Mucosa of descending colon (tissue), 3 donors: Measurements from ENCODE around the gene MEG3. TPM values are rescaled to one million over a fixed set of nuclear protein-coding genes. Genes with fewer than 3 reads are reported as not detected.

Experiments used
- ATAC-seq: fragments of 200-7000 bp; cut with Tn5 transposase; one replicate; pipeline ENCODE4 v1.9.1; 2020; ENCODE audit warnings: mild to moderate bottlenecking, moderate library complexity
- DNase-seq, 3 donors: peaks; one replicate each; pipeline ENCODE4 v3.0.0-alpha.2; 2020
- H3K36me3 ChIP-seq: fragments of 200-600 bp; one replicate; pipeline ENCODE4 v1.8.0; 2021; ENCODE audit warnings: low read depth, mild to moderate bottlenecking
- H3K4me1 ChIP-seq: fragments of 200-600 bp; one replicate; pipeline ENCODE4 v1.8.0; 2021; ENCODE audit warnings: low read depth, mild to moderate bottlenecking
- H3K4me3 ChIP-seq: fragments of 200-600 bp; one replicate; pipeline ENCODE4 v1.8.0; 2021; ENCODE audit warnings: mild to moderate bottlenecking
- H3K9me3 ChIP-seq: fragments of 200-600 bp; one replicate; pipeline ENCODE4 v1.8.0; 2021; ENCODE audit warnings: mild to moderate bottlenecking
- intact Hi-C, 2 donors: fragments of 100-400 bp; cut with DNase I in 1 of 2; cut with micrococcal nuclease in 1 of 2; formaldehyde crosslinking; loops; one replicate each; pipeline versions ENCODE4 v1.11.0 to v1.11.1; 2022; cut with DNase I, micrococcal nuclease
- total RNA-seq, 3 donors: library from RNA; stranded (reverse); fragmentation: NEBNext Ultra II Directional in 2 of 3; extraction: Animal tissue kit (Norgen Biotek cat#: 25700) in 2 of 3; gene quantifications; one replicate each; pipeline versions ENCODE4 v1.2.1 to v1.2.4, GENCODE V29; 2021 to 2023
- TF ChIP-seq, protein P1 (sequence below): fragments of 200-600 bp; IDR thresholded peaks from one replicate; pipeline ENCODE4 v1.8.0; 2022; ENCODE audit warnings: antibody characterized with exemption, mild to moderate bottlenecking
- donor health status: DM: no; HTN: no; CAD: no; lungs with moderate emphysema.
- donor health status: DM: no; HTN: no; CAD: no.
- donor health status: DM: no; HTN: yes; CAD: no.

The MEG3 gene
- total RNA-seq, 3 donors from 2014 or later, result 13.8 to 32.2 (median 16.4) TPM

DNA sequence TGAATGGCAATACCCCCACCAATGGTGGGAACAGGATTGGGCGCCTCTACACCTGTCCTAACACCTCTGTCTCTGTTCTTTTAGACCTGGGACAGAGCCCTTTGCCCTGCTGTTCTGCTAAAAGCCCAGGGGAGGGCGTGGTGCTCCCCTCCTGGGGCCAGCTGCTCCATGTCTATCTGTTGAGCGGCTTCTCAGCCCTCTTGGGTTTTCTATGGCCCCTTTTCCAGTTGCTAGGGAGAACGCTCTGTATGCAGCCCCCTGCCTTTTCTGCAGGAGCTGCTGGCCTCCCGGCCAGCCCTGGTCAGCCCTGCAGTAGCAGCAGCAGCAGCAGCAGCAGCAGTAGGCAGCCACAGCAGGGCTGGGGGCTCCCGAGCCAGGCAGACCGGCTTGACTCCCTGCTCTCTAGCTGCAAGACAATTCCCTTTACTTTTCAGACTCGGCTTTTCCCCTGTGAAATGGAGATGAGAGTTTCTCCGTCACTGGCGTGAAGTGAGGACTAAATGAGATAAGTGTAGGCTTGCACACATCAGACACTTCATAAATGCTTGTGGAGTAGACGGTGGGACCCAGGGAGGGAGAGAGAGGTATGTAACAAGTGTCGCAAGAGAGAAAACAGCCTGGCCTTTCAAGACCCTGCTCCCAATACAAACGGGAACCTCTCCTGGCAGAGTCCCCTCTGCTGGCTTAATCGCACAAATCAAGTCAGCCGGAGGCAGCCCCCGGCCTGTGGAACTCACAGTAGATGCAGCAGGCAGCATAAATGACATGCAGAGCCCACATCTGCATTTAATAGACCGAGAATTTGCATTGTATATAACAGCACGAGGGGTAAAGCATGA lies 76.6 kb downstream of the MEG3 start:
- intact Hi-C loops, result no loop called here
- no peaks in the 10 kb centered on the region for H3K9me3 ChIP-seq
- DNase-seq, result no peak

DNA sequence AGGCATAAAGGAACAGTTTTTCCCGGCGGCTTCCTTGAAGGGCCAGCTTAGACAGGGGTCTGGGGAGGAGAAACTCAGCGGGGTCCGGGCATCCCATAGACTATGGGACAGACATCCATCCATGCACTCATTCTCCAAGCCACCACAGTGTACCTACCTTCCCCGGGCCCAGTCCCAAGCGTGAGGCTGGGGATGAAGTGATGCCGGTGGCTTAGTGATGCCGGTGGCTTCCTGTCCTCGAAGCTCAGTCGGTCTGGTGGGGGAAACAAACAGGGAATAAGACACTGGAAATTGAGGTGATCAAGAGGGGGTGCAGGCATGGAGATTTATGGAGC lies 77.2 kb downstream of the MEG3 start:
- no peak for ATAC-seq
- Histone ChIP-seq H3K4me1 (peaks cover 12% of the 10 kb centered on the region), H3K4me3 (no peak overlapping the region), H3K9me3 (no peaks in the 10 kb centered on the region), H3K36me3 (no peaks in the 10 kb centered on the region)
- DNase-seq, result no peak
- TF ChIP-seq, protein P1, sequence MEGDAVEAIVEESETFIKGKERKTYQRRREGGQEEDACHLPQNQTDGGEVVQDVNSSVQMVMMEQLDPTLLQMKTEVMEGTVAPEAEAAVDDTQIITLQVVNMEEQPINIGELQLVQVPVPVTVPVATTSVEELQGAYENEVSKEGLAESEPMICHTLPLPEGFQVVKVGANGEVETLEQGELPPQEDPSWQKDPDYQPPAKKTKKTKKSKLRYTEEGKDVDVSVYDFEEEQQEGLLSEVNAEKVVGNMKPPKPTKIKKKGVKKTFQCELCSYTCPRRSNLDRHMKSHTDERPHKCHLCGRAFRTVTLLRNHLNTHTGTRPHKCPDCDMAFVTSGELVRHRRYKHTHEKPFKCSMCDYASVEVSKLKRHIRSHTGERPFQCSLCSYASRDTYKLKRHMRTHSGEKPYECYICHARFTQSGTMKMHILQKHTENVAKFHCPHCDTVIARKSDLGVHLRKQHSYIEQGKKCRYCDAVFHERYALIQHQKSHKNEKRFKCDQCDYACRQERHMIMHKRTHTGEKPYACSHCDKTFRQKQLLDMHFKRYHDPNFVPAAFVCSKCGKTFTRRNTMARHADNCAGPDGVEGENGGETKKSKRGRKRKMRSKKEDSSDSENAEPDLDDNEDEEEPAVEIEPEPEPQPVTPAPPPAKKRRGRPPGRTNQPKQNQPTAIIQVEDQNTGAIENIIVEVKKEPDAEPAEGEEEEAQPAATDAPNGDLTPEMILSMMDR, result no peak
- intact Hi-C loops, result no loop called here

More for the DNA sequence above, 76.6 kb downstream of the MEG3 start:
- Histone ChIP-seq H3K4me1 (peaks cover 12% of the 10 kb centered on the region), H3K4me3 (no peak overlapping the region), H3K36me3 (no peaks in the 10 kb centered on the region)
- ATAC-seq, result no peak
- TF ChIP-seq, protein P1, result no peak

DNA sequence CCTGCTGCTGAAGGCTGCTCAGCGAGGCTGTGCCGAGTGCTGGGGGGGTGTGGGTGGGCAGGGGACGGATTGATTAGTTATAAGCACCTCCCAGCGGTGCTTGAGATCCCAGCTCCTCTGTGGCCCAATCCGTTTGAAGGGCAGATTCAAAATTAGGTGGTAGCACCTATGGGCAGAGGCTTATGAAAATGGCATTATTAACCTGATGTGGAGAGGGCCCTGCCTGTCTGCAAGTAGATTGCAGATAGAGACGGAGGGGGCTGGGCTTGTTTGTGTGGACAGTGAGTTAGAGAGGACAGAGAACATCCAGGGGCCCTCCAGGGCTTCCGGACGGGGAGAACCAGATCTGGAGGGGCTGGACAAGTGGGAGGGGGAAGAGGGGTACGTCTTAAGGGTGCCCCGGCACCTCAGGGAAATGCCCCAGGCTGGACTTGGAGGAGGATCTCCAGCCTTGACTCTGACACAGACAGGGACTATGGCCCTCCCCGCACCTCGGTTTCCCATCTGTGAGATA lies 77.8 kb downstream of the MEG3 start, which contains the start of gene RTL1:
RTL1 (minus strand) TSS at position 51 of the 514 bp plus-strand sequence. CDS start 18,934 bp downstream, outside the sequence.
- intact Hi-C loops, result no loop called here
- no peaks in the 10 kb centered on the region for H3K9me3 ChIP-seq
- ATAC-seq, result no peak

DNA sequence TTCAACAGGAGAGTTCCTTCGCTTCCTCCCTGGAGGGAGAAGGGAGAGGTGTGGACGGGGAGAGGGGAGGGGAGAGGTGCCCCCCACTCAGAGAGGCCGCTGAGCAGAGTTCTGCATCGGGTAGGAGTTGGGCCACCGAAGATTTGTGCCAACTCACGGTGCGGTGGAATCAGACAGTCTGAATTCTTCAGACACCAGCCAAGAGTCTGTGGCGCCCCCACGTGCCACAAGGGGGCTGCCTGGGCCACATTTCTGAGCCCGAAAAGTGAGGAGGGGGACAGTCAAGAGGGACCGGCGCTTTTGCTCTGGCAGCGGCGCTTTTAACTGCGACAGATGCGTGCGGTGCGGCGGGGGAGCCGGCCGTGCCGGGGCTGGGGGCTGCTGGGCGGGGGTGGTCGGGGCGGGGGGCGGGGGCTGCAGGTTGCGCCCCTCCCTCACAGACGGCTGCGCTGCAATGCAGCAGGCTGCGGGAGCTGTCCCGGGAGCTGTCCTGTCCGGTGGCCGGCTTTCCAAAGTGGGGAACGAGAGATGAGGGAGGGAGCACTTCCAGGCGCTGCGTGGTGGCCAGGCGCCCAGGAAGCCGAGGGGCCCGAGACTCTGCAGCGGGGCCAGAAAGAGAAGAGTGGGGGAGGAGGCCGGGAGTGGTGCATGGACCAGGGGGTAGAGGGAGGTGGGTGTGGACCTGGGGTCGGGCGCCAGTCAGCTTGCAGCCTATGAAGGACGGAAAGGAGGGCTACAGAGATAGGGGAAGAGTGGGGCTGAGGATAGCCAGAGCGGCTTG lies 78.6 kb downstream of the MEG3 start:
- H3K4me1 ChIP-seq, result peaks cover 9% of the 10 kb centered on the region
- H3K4me3 ChIP-seq, result no peak overlapping the region
- no peaks in the 10 kb centered on the region for H3K9me3 ChIP-seq
- TF ChIP-seq, protein P1, result no peak
- DNase-seq (no peak), ATAC-seq (no peak)
- H3K36me3 ChIP-seq, result no peaks in the 10 kb centered on the region
- intact Hi-C loops, result no loop called here

More for the DNA sequence above, 77.8 kb downstream of the MEG3 start, which contains the start of gene RTL1:
- Histone ChIP-seq H3K4me3 (no peak within 1 kb of the TSS), H3K36me3 (no peaks in the 10 kb centered on the region), H3K4me1 (peaks cover 12% of the 10 kb centered on the region)
- no peak for DNase-seq
- TF ChIP-seq, protein P1, result no peak

DNA sequence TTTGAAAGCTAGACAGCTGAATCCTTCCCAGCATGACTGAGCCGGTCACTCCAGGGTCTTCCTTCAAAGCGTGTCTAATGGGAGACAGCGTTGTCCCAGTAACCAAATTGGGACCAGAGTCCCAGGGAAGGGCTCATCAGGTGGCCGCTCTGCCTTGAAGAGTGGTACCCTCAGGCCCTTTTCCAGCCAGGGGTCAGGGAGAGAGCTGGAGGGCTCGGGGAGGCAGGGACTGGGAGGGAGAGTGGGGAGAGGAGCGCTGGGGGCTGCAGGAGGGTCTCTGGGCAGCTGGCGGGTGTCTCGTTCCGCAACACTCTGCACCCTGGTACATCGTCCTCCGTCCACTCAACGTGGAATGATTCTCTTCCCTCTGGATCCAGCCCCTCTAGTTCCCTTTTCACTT lies 79.2 kb downstream of the MEG3 start:
- ATAC-seq, result no peak
- TF ChIP-seq, protein P1, result no peak
- DNase-seq, result no peak
- intact Hi-C loops, result no loop called here
- no peaks in the 10 kb centered on the region for H3K36me3 ChIP-seq
- no peak overlapping the region for H3K4me3 ChIP-seq
- peaks cover 3% of the 10 kb centered on the region for H3K4me1 ChIP-seq
- H3K9me3 ChIP-seq, result no peaks in the 10 kb centered on the region
